IMR-90 (cell line): ENCODE data around the gene TRAPPC5. TPM values are rescaled to one million over a fixed set of nuclear protein-coding genes. Genes with fewer than 3 reads are reported as not detected.

Experiments
- ATAC-seq: fragments of 200-7000 bp; cut with Tn5 transposase; 2 replicates; pipeline ENCODE4 v1.9.1; 2020; ENCODE audit warnings: low read depth, mild to moderate bottlenecking, moderate library complexity
- BruUV-seq: library from RNA; stranded (reverse); fragments of 400-500 nt; replicated peaks from 2 replicates; lab custom pipeline; 2021; lab: Mats Ljungman, UMichigan
- CTCF ChIA-PET: fragments of 300-600 bp; formaldehyde crosslinking; extraction: SDS; loops from one replicate; lab custom pipeline; 2021; ENCODE audit warnings: antibody characterized with exemption; lab: Yijun Ruan, JAX
- POLR2A ChIA-PET: fragments of 300-600 bp; sonication (Branson Sonifier 250); formaldehyde crosslinking; loops from one replicate; lab custom pipeline; 2022; ENCODE audit warnings: antibody characterized with exemption; ENCODE audit not compliant: unreplicated experiment; lab: Charles Lee
- DNase-seq: peaks from one replicate; pipeline ENCODE4 v3.0.0; 2013
- H2AFZ ChIP-seq: replicated peaks from 2 replicates; pipeline ENCODE3; 2013; ENCODE audit warnings: low read length, mild to moderate bottlenecking; ENCODE audit not compliant: poor library complexity
- H2AK5ac ChIP-seq: 2 replicates; pipeline ENCODE4 v1.6.1; 2013; ENCODE audit warnings: low read depth, low read length, inconsistent platforms
- H2AK9ac ChIP-seq: replicated peaks from 2 replicates; pipeline ENCODE3; 2013; ENCODE audit warnings: mild to moderate bottlenecking, low read depth, low read length, moderate library complexity; ENCODE audit not compliant: poor library complexity
- H2BK120ac ChIP-seq: 2 replicates; pipeline ENCODE4 v1.6.1; 2013; ENCODE audit warnings: low read depth, low read length, inconsistent platforms
- H2BK15ac ChIP-seq: 3 replicates; pipeline ENCODE4 v1.6.1; 2013; ENCODE audit warnings: low read depth, low read length, inconsistent platforms
- H2BK20ac ChIP-seq: 2 replicates; pipeline ENCODE4 v1.6.1; 2013; ENCODE audit warnings: low read depth, mild to moderate bottlenecking, inconsistent platforms, low read length, moderate library complexity
- H2BK5ac ChIP-seq: 2 replicates; pipeline ENCODE4 v1.6.1; 2013; ENCODE audit warnings: mild to moderate bottlenecking, low read depth, low read length, inconsistent platforms; ENCODE audit not compliant: poor library complexity, severe bottlenecking
- H3K14ac ChIP-seq: replicated peaks from 2 replicates; pipeline ENCODE4 v1.6.1; 2013; ENCODE audit warnings: low read depth, low read length, inconsistent platforms
- H3K18ac ChIP-seq: 2 replicates; pipeline ENCODE4 v1.6.1; 2013; ENCODE audit warnings: low read depth, low read length, control low read depth
- H3K23ac ChIP-seq: 2 replicates; pipeline ENCODE4 v1.6.1; 2013; ENCODE audit warnings: low read depth, low read length, inconsistent platforms
- H3K27ac ChIP-seq: 2 replicates; pipeline ENCODE4 v1.5.1; 2013; ENCODE audit warnings: mild to moderate bottlenecking, control low read depth, low read length; ENCODE audit not compliant: insufficient read depth
- H3K27me3 ChIP-seq: 2 replicates; pipeline ENCODE4 v1.6.1; 2013; ENCODE audit warnings: low read length; ENCODE audit not compliant: control insufficient read depth, insufficient read depth
- H3K36me3 ChIP-seq: 2 replicates; pipeline ENCODE4 v1.6.1; 2013; ENCODE audit warnings: low read length, mixed read lengths; ENCODE audit not compliant: control insufficient read depth, insufficient read depth
- H3K4ac ChIP-seq: 2 replicates; pipeline ENCODE4 v1.6.1; 2013; ENCODE audit warnings: low read depth, low read length, inconsistent platforms
- H3K4me1 ChIP-seq: 2 replicates; pipeline ENCODE4 v1.6.1; 2013; ENCODE audit warnings: low read length, mixed read lengths; ENCODE audit not compliant: control insufficient read depth, insufficient read depth
- H3K4me2 ChIP-seq: 2 replicates; pipeline ENCODE4 v1.6.1; 2013; ENCODE audit warnings: low read depth, mild to moderate bottlenecking, control low read depth, low read length, moderate library complexity
- H3K4me3 ChIP-seq: 2 replicates; pipeline ENCODE4 v1.5.1; 2013; ENCODE audit warnings: low read depth, mild to moderate bottlenecking, control low read depth, low read length, moderate library complexity; ENCODE audit not compliant: insufficient read depth
- H3K56ac ChIP-seq: 2 replicates; pipeline ENCODE4 v1.6.1; 2013; ENCODE audit warnings: low read length, inconsistent platforms; ENCODE audit not compliant: insufficient read depth; ENCODE audit errors: extremely low read depth
- H3K79me1 ChIP-seq, 2 experiments: 2 replicates each; pipeline ENCODE4 v1.6.1; 2013; ENCODE audit warnings: low read length in 2 of 2, inconsistent platforms in 1 of 2, low read depth in 1 of 2
- H3K9ac ChIP-seq: 2 replicates; pipeline ENCODE4 v1.6.1; 2013; ENCODE audit warnings: low read depth, low read length, control low read depth
- H3K9me1 ChIP-seq: 2 replicates; pipeline ENCODE4 v1.6.1; 2013; ENCODE audit warnings: low read length, inconsistent platforms; ENCODE audit not compliant: insufficient read depth
- H3K9me3 ChIP-seq: 2 replicates; pipeline ENCODE4 v1.6.1; 2013; ENCODE audit warnings: low read length; ENCODE audit not compliant: control insufficient read depth, insufficient read depth
- H4K20me1 ChIP-seq: 2 replicates; pipeline ENCODE4 v1.6.1; 2013; ENCODE audit warnings: low read length, inconsistent platforms; ENCODE audit not compliant: insufficient read depth
- H4K5ac ChIP-seq: 2 replicates; pipeline ENCODE4 v1.6.1; 2013; ENCODE audit warnings: mild to moderate bottlenecking, low read depth, low read length, control low read depth
- H4K8ac ChIP-seq, 2 experiments: 2 replicates each; pipeline ENCODE4 v1.6.1; 2013; ENCODE audit warnings: low read depth in 2 of 2, low read length in 2 of 2, control low read depth in 1 of 2, inconsistent platforms in 1 of 2
- H4K91ac ChIP-seq: 2 replicates; pipeline ENCODE4 v1.6.1; 2013; ENCODE audit warnings: low read depth, low read length, inconsistent platforms; ENCODE audit not compliant: insufficient read depth
- BHLHE40 ChIP-seq: fragments of 150-350 bp; IDR thresholded peaks from 2 replicates; pipeline ENCODE4 v1.6.1; 2016; ENCODE audit warnings: mild to moderate bottlenecking, low read depth, low read length
- CEBPB ChIP-seq: IDR thresholded peaks from 2 replicates; pipeline ENCODE4 v1.6.1; 2012; ENCODE audit warnings: low read depth, low read length, improper control_type of control experiment
- CHD1 ChIP-seq: IDR thresholded peaks from 2 replicates; pipeline ENCODE4 v1.6.1; 2012; ENCODE audit warnings: low read depth, low read length, improper control_type of control experiment
- FOS ChIP-seq: fragments of 150-350 bp; IDR thresholded peaks from 2 replicates; pipeline ENCODE4 v1.6.1; 2016; ENCODE audit warnings: low read depth, low read length
- MAFK ChIP-seq: IDR thresholded peaks from 2 replicates; pipeline ENCODE4 v1.6.1; 2012; ENCODE audit warnings: low read depth, low read length, improper control_type of control experiment
- MAZ ChIP-seq: IDR thresholded peaks from 2 replicates; pipeline ENCODE4 v1.6.1; 2012; ENCODE audit warnings: low read depth, mild to moderate bottlenecking, low read length, improper control_type of control experiment, moderate library complexity, borderline replicate concordance
- MXI1 ChIP-seq: IDR thresholded peaks from 2 replicates; pipeline ENCODE4 v1.6.1; 2012; ENCODE audit warnings: low read depth, mild to moderate bottlenecking, low read length, moderate library complexity, borderline replicate concordance
- RAD21 ChIP-seq: IDR thresholded peaks from 2 replicates; pipeline ENCODE4 v1.6.1; 2012; ENCODE audit warnings: low read length, improper control_type of control experiment
- RCOR1 ChIP-seq: IDR thresholded peaks from 2 replicates; pipeline ENCODE4 v1.6.1; 2012; ENCODE audit warnings: mild to moderate bottlenecking, low read length, improper control_type of control experiment; ENCODE audit not compliant: insufficient replicate concordance
- RFX5 ChIP-seq: IDR thresholded peaks from 2 replicates; pipeline ENCODE4 v1.8.0; 2012; ENCODE audit warnings: low read depth, mild to moderate bottlenecking, low read length, moderate library complexity
- SMC3 ChIP-seq: fragments of 150-350 bp; IDR thresholded peaks from 2 replicates; pipeline ENCODE4 v1.6.1; 2016; ENCODE audit warnings: low read depth, mild to moderate bottlenecking, antibody characterized with exemption, low read length, moderate library complexity
- WGBS, 2 experiments: methylation state at CpG; one replicate each; pipeline versions ENCODE4 v1.1.5 to v1.1.7; 2013; ENCODE audit warnings: missing lambda C conversion rate in 2 of 2; ENCODE audit not compliant: insufficient read length in 1 of 2; ENCODE audit errors: extremely low coverage in 2 of 2; 5-methylcytosine and 5-hydroxymethylcytosine counted together
- dilution Hi-C: fragments of 300-500 bp; cut with HindIII; formaldehyde crosslinking; loops from one replicate; pipeline ENCODE4 v1.14.3; 2018; ENCODE audit warnings: low sequenced_read_pairs; ENCODE audit not compliant: unreplicated experiment
- in situ Hi-C: fragments of 300-500 bp; cut with MboI; formaldehyde crosslinking; loops from 3 replicates; pipeline ENCODE4 v1.14.3; 2019; ENCODE audit warnings: low sequenced_read_pairs, inconsistent platforms, mixed read lengths
- intact Hi-C: fragments of 100-400 bp; cut with micrococcal nuclease; formaldehyde crosslinking; loops from 2 replicates; pipeline ENCODE4 v1.10.0; 2022
- polyA plus RNA-seq, 3 experiments: library from polyadenylated mRNA; depleted of rRNA; stranded (reverse); fragments of >200 nt; gene quantifications; 2 replicates each; pipeline ENCODE4 v1.2.3, GENCODE V29; 2012; ENCODE audit warnings: low replicate concordance in 1 of 3
- total RNA-seq: library from RNA; depleted of rRNA; stranded (reverse); fragments of >200 nt; gene quantifications from 2 replicates; pipeline ENCODE4 v1.2.3, GENCODE V29; 2012
- TF ChIP-seq, protein P1 (sequence below): fragments of 150-350 bp; IDR thresholded peaks from 2 replicates; pipeline ENCODE4 v1.6.1; 2016; ENCODE audit warnings: low read depth, mild to moderate bottlenecking, low read length, moderate library complexity, borderline replicate concordance
- TF ChIP-seq, protein P2 (sequence below): conservative IDR thresholded peaks from 2 replicates; pipeline ENCODE4 v1.5.1; 2012; ENCODE audit warnings: mild to moderate bottlenecking, low read depth, low read length, improper control_type of control experiment

The TRAPPC5 gene
- total and polyA plus RNA-seq, 2 of the 4 experiments (the other 2 are of a cell fraction): 54.7 to 109 TPM

DNA sequence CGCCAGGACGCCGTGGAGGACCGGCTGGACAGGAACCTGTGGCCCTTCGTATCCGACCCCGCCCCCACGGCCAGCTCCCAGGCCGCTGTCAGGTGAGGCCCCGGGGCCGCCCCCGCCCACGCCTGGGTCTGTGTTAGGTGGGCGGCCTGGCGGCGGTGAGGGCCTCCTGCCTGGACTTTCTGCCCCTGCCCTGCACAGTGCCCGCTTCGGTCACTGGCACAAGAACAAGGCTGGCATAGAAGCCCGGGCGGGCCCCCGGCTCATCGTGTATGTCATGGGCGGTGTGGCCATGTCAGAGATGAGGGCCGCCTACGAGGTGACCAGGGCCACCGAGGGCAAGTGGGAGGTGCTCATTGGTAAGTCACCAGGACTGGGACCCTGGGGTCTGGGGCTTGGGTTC, 33.5 kb upstream of the TRAPPC5 start:
- Histone ChIP-seq H2AK9ac (no peak overlapping the region), H3K14ac (no peak overlapping the region), H3K23ac (no peak overlapping the region), H2BK20ac (no peak overlapping the region), H2BK120ac (no peak overlapping the region), H3K9ac (no peak overlapping the region), H4K91ac (no peak overlapping the region), H3K9me1 (no peaks in the 10 kb centered on the region), H4K8ac (no peak overlapping the region), H2AFZ (no peak overlapping the region), H3K27me3 (peaks cover 7% of the 10 kb centered on the region; the same call in 1 of the 2 replicates), H2AK5ac (no peak overlapping the region), H3K56ac (no peak overlapping the region), H3K18ac (no peak overlapping the region), H3K9me3 (no peaks in the 10 kb centered on the region), H4K5ac (no peak overlapping the region), H3K4me2 (no peak overlapping the region), H3K4me3 (no peak overlapping the region), H4K20me1 (no peaks in the 10 kb centered on the region), H3K79me1 (no peaks in the 10 kb centered on the region), H3K4me1 (no peaks in the 10 kb centered on the region), H3K4ac (no peak overlapping the region), H2BK15ac (no peak overlapping the region), H2BK5ac (no peak overlapping the region), H3K27ac (no peak overlapping the region), H3K36me3 (no peaks in the 10 kb centered on the region)
- POLR2A ChIA-PET: no interaction called here
- WGBS, 2 experiments: 90% methylated on average over 22 of the region's 26 CpGs; no CpG with 5 or more reads in 1 of the 2 experiments
- CTCF ChIA-PET: no interaction called here
- no TSS peak for BruUV-seq
- TF ChIP-seq CEBPB (no peak), RFX5 (no peak), MAFK (no peak), MXI1 (no peak), FOS (no peak), MAZ (no peak), SMC3 (no peak), BHLHE40 (no peak), RCOR1 (no peak), CHD1 (no peak), RAD21 (no peak)
- TF ChIP-seq, protein P1, sequence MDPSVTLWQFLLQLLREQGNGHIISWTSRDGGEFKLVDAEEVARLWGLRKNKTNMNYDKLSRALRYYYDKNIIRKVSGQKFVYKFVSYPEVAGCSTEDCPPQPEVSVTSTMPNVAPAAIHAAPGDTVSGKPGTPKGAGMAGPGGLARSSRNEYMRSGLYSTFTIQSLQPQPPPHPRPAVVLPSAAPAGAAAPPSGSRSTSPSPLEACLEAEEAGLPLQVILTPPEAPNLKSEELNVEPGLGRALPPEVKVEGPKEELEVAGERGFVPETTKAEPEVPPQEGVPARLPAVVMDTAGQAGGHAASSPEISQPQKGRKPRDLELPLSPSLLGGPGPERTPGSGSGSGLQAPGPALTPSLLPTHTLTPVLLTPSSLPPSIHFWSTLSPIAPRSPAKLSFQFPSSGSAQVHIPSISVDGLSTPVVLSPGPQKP: no peak
- TF ChIP-seq, protein P2, sequence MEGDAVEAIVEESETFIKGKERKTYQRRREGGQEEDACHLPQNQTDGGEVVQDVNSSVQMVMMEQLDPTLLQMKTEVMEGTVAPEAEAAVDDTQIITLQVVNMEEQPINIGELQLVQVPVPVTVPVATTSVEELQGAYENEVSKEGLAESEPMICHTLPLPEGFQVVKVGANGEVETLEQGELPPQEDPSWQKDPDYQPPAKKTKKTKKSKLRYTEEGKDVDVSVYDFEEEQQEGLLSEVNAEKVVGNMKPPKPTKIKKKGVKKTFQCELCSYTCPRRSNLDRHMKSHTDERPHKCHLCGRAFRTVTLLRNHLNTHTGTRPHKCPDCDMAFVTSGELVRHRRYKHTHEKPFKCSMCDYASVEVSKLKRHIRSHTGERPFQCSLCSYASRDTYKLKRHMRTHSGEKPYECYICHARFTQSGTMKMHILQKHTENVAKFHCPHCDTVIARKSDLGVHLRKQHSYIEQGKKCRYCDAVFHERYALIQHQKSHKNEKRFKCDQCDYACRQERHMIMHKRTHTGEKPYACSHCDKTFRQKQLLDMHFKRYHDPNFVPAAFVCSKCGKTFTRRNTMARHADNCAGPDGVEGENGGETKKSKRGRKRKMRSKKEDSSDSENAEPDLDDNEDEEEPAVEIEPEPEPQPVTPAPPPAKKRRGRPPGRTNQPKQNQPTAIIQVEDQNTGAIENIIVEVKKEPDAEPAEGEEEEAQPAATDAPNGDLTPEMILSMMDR: no peak
- ATAC-seq (no peak), DNase-seq (no peak)
- in situ Hi-C loops: no loop called here
- intact Hi-C loops: no loop called here
- dilution Hi-C loops: no loop called here
